Measurements from ENCODE around the gene REX1BD.
"Not testable (repeated sequence)": the region's sequence is repeated elsewhere in the genome, so short reads cannot be mapped to it uniquely, and the experiment has no call there.

REX1BD gene

GRCh38 chr19:18580311-18580710, 8.3 kb upstream of the REX1BD start:
- no peak for DNase-seq

GRCh38 chr19:18586306-18586705, 2.3 kb upstream of the REX1BD start:
- DNase-seq = no peak

- no peak for DNase-seq
These were observed 1.0 kb upstream of the REX1BD start for GRCh38 chr19:18587561-18587960.

- DNase-seq = no peak
These were observed 512 bp upstream of the REX1BD start for GRCh38 chr19:18587962-18588610.

GRCh38 chr19:18589380-18590272, 1.0 kb downstream of the REX1BD start:
- no peak for DNase-seq

- no peak for DNase-seq
These were observed 2.0 kb downstream of the REX1BD start for GRCh38 chr19:18590273-18591272.

- DNase-seq = no peak
These were observed 3.3 kb downstream of the REX1BD start for GRCh38 chr19:18591735-18592385.

GRCh38 chr19:18592732-18593131, 4.1 kb downstream of the REX1BD start:
- DNase-seq = not testable (repeated sequence)

GRCh38 chr19:18593367-18594095, 4.9 kb downstream of the REX1BD start:
- no peak for DNase-seq

GRCh38 chr19:18594096-18594823, 5.7 kb downstream of the REX1BD start:
- peak; percentile 75 for DNase-seq

- no peak for DNase-seq
These were observed 6.3 kb downstream of the REX1BD start for GRCh38 chr19:18594824-18595373.

- DNase-seq = no peak
These were observed 6.9 kb downstream of the REX1BD start for GRCh38 chr19:18595475-18595874.

GRCh38 chr19:18596752-18597157, 8.2 kb downstream of the REX1BD start:
- DNase-seq = no peak

- no peak for DNase-seq
These were observed 9.4 kb downstream of the REX1BD start for GRCh38 chr19:18597809-18598660.

GRCh38 chr19:18599485-18599884, 10.9 kb downstream of the REX1BD start:
- no peak for DNase-seq

GRCh38 chr19:18600692-18601397, 12.2 kb downstream of the REX1BD start:
- DNase-seq = not testable (repeated sequence)

GRCh38 chr19:18601875-18602274, 13.3 kb downstream of the REX1BD start:
- DNase-seq = no peak

GRCh38 chr19:18603255-18603957, 14.8 kb downstream of the REX1BD start:
- DNase-seq = no peak

Measured in CD4-positive, alpha-beta T cell treated with Interleukin-21 for 1 hour (primary cell).